Measurements from ENCODE around the gene BAK1.
"Not testable (repeated sequence)": the region's sequence is repeated elsewhere in the genome, so short reads cannot be mapped to it uniquely, and the experiment has no call there.

Gene BAK1

GRCh38 chr6:33549196-33549595 lies 30.9 kb downstream of the BAK1 start:
- FAIRE-seq: no peak

GRCh38 chr6:33547499-33547898 lies 32.6 kb downstream of the BAK1 start:
- no peak for FAIRE-seq

DNA sequence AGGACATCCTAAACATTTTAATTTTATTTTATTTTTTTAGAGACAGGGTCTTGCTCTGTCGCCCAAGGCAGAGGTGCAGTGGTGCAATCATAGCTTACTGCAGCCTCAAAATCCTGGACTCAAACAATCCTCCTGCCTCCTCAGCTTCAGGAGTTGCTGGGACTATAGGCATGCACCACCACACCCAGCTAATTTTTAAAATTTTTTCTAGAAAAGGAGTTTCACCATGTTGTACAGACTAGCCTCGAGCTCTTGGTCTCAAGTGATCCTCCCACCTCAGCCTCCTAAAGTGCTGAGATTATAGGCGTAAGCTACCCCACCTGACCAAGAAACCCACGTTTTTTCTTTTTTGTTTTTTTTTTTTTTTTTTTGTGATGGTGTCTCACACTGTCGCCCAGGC lies 33.3 kb downstream of the BAK1 start:
- FAIRE-seq: no peak

GRCh38 chr6:33545292-33545691 lies 34.8 kb downstream of the BAK1 start:
- not testable (repeated sequence) for FAIRE-seq

DNA sequence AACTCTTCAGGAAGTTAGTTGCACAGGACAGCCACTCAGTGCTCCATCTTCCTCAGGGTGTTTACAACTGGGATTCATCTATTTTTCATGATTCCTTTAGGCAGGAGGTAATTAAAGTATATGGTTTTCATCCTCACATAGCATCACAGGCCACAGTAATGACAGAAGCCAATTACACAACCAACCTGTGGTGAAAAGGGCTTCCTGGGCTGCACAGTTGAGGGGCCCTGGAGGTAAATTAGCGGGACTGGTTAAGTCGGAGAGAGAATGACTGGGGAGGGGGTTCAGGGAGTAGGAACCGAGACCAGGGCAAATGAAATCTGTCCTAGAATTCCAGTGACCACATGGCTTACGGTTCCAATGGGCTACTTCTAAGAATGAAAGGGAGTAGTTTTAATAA lies 37.0 kb downstream of the BAK1 start:
- no peak for FAIRE-seq

DNA sequence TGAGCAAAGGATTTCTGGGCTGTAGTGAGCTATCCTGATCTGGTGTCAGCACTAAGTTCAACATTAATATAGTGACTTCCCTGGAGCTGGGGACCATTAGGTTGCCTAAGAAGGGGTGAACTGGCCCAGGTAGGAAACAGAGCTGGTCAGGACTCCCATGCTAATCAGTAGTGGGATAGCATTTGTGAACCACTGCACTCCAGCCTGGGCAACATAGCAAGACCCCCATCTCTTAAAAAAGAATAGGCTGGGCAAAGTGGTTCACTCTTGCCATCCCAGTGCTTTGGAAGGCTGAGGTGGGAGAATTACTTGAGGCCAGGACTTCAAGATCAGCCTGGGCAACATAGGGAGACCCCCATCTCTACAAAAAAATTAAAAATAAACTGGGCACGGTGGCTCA lies 39.3 kb downstream of the BAK1 start:
- FAIRE-seq: no peak

DNA sequence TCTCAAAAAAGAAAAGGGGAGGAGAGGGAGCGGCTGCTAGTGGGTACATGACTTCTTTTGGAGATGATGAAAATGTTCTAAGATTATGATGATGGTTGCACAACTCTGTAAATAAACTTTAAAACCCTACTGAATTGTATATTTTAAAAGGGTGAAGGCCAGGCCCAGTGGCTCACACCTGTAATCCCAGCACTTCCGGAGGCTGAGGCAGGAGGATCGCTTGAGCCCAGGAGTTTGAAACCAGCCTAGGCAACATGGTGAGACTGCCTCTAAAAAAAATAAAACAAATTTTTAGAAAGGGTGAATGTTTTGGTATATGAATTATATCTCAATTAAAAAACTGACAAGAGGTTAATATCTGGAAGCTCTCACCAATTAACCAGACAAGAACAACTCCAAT lies 45.4 kb downstream of the BAK1 start:
- FAIRE-seq: no peak

DNA sequence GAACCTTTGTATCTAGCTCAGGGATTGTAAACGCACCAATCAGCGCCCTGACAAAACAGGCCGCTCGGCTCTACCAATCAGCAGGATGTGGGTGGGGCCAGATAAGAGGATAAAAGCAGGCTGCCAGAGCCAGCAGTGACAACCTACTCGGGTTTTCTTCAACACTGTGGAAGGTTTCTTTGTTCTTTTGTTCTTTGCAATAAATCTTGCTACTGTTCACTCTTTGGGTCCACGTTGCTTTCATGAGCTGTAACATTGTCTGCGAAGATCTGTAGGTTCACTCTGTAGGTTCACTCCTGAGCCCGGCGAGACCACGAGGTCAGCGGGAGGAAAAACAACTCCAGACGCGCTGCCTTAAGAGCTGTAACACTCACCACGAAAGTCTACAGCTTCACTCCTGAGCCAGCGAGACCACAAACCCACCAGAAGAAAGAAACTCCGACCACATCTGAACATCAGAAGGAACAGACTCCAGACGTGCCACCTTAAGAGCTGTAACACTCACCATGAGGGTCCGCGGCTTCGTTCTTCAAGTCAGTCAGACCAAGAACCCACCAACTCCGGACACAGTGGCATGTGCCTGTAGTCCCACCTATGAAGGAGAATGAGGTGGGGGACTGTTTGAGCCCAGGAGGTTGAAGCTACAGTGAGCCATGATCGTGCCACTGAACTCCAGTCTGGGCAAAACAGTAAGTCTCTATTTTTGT lies 46.8 kb downstream of the BAK1 start:
- FAIRE-seq: not testable (repeated sequence)

DNA sequence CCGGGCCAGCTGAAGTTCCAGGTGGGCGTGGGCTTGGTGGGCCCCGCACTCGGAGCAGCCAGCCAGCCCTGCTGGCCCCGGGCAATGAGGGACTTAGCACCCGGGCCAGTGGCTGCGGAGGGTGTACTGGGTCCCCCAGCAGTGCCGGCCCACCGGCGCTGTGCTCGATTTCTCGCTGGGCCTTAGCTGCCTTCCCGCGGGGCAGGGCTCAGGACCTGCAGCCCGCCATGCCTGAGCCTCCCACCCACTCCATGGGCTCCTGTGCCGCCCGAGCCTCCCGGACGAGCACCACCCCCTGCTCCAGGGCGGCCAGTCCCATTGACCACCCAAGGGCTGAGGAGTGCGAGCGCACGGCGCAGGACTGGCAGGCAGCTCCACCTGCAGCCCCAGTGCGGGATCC lies 47.6 kb downstream of the BAK1 start:
- FAIRE-seq: not testable (repeated sequence)

DNA sequence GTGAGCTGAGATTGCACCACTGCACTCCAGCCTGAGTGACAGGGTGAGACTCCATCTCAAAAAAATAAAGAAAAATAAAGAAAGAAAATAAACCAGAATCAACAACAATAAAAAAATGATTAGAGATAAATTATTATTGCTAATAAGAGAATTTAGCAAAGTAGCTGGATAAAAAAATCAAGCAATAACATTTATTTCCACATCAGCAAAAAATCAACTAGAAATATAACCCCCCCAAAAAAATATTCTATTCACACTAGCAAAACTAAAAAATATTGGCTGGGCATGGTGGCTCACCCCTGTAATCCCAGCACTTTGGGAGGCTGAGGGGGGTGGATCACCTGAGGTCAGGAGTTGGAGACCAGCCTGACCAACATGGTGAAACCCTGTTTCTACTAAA lies 49.5 kb downstream of the BAK1 start:
- not testable (repeated sequence) for FAIRE-seq

All from colon (tissue), 2 donors.